HAP-1 (cell line): ENCODE measurements around the gene CEP250.
"Not testable (repeated sequence)": the region's sequence is repeated elsewhere in the genome, so short reads cannot be mapped to it uniquely, and the experiment has no call there.

ENCODE experiments used
- DNase-seq, 2 experiments: peaks; one replicate each; pipeline ENCODE4 v3.0.0-alpha.2; 2016 to 2020; ENCODE audit warnings: low spot score in 2 of 2
- H3K27me3 ChIP-seq: fragments of 250-450 bp; sonication (Bioruptor Pico); 2 replicates; pipeline ENCODE4 v1.5.1; 2020; ENCODE audit warnings: low read depth, mild to moderate bottlenecking, moderate library complexity
- H3K36me3 ChIP-seq: fragments of 250-450 bp; sonication (Bioruptor Pico); replicated peaks from 2 replicates; pipeline ENCODE4 v1.5.1; 2020; ENCODE audit warnings: mild to moderate bottlenecking
- H3K4me1 ChIP-seq: fragments of 250-450 bp; sonication (Bioruptor Pico); 2 replicates; pipeline ENCODE4 v1.5.1; 2020; ENCODE audit warnings: mild to moderate bottlenecking
- H3K4me3 ChIP-seq: fragments of 250-450 bp; sonication (Bioruptor Pico); 2 replicates; pipeline ENCODE4 v1.5.1; 2020; ENCODE audit warnings: mild to moderate bottlenecking, moderate library complexity
- H3K9me3 ChIP-seq: fragments of 250-450 bp; sonication (Bioruptor Pico); 2 replicates; pipeline ENCODE4 v1.5.1; 2020; ENCODE audit warnings: mild to moderate bottlenecking, moderate library complexity
- in situ Hi-C: fragments of 300-500 bp; cut with MboI; formaldehyde crosslinking; loops from 3 replicates; pipeline ENCODE4 v1.14.3; 2020; ENCODE audit warnings: low sequenced_read_pairs, inconsistent platforms, mixed read lengths

Gene CEP250

GRCh38 chr20:35510951-35511735 is 55.7 kb downstream of the CEP250 start:
- in situ Hi-C loops, result no loop called here
- Histone ChIP-seq H3K36me3 (peaks cover 56% of the 10 kb centered on the region), H3K4me3 (no peak overlapping the region), H3K9me3 (no peaks in the 10 kb centered on the region), H3K4me1 (no peaks in the 10 kb centered on the region), H3K27me3 (no peaks in the 10 kb centered on the region)
- no peak for DNase-seq

- Histone ChIP-seq H3K9me3 (no peaks in the 10 kb centered on the region), H3K4me3 (no peak overlapping the region), H3K4me1 (no peaks in the 10 kb centered on the region), H3K36me3 (peaks cover 56% of the 10 kb centered on the region), H3K27me3 (no peaks in the 10 kb centered on the region)
- in situ Hi-C loops, result no loop called here
- peak; percentile 25 to 47 for DNase-seq
Measured at GRCh38 chr20:35511814-35512420, 56.5 kb downstream of the CEP250 start.

GRCh38 chr20:35514371-35514932 is 59.1 kb downstream of the CEP250 start:
- in situ Hi-C loops, result no loop called here

GRCh38 chr20:35515341-35515740 is 59.9 kb downstream of the CEP250 start:
- Histone ChIP-seq H3K36me3 (peaks cover 31% of the 10 kb centered on the region), H3K4me3 (no peak overlapping the region), H3K4me1 (no peaks in the 10 kb centered on the region), H3K9me3 (no peaks in the 10 kb centered on the region), H3K27me3 (no peaks in the 10 kb centered on the region)
- in situ Hi-C loops, result no loop called here
- no peak for DNase-seq

More at GRCh38 chr20:35514371-35514932, 59.1 kb downstream of the CEP250 start:
- no peaks in the 10 kb centered on the region for H3K4me1 ChIP-seq
- H3K9me3 ChIP-seq, result no peaks in the 10 kb centered on the region
- no peaks in the 10 kb centered on the region for H3K27me3 ChIP-seq
- H3K36me3 ChIP-seq, result peaks cover 40% of the 10 kb centered on the region
- DNase-seq, result no peak
- H3K4me3 ChIP-seq, result no peak overlapping the region

- peaks cover 24% of the 10 kb centered on the region for H3K36me3 ChIP-seq
- no peaks in the 10 kb centered on the region for H3K27me3 ChIP-seq
- no peak for DNase-seq
- H3K9me3 ChIP-seq, result no peaks in the 10 kb centered on the region
- no peaks in the 10 kb centered on the region for H3K4me1 ChIP-seq
- no peak overlapping the region for H3K4me3 ChIP-seq
- in situ Hi-C loops, result no loop called here
Measured at GRCh38 chr20:35515949-35516645, 60.7 kb downstream of the CEP250 start.

- in situ Hi-C loops, result no loop called here
- Histone ChIP-seq H3K27me3 (no peaks in the 10 kb centered on the region), H3K9me3 (no peaks in the 10 kb centered on the region), H3K36me3 (peaks cover 14% of the 10 kb centered on the region), H3K4me3 (no peak overlapping the region), H3K4me1 (no peaks in the 10 kb centered on the region)
- DNase-seq, result no peak
Measured at GRCh38 chr20:35517125-35517524, 61.7 kb downstream of the CEP250 start.

GRCh38 chr20:35517767-35518166 is 62.4 kb downstream of the CEP250 start:
- DNase-seq, H3K4me3 ChIP-seq, H3K27me3 ChIP-seq, H3K4me1 ChIP-seq, in situ Hi-C loops, H3K36me3 ChIP-seq, H3K9me3 ChIP-seq: not testable (repeated sequence)

GRCh38 chr20:35518955-35519354 is 63.6 kb downstream of the CEP250 start:
- Histone ChIP-seq H3K27me3 (no peaks in the 10 kb centered on the region), H3K4me1 (no peaks in the 10 kb centered on the region), H3K4me3 (no peak overlapping the region), H3K9me3 (no peaks in the 10 kb centered on the region), H3K36me3 (no peaks in the 10 kb centered on the region; the same call in 1 of the 2 replicates)
- DNase-seq, result no peak
- in situ Hi-C loops, result no loop called here

GRCh38 chr20:35523298-35523888 is 68.0 kb downstream of the CEP250 start:
- H3K9me3 ChIP-seq, result no peaks in the 10 kb centered on the region
- H3K4me3 ChIP-seq, result no peak overlapping the region
- H3K27me3 ChIP-seq, result no peaks in the 10 kb centered on the region
- DNase-seq, result peak; percentile 13 to 68
- in situ Hi-C loops, result no loop called here
- H3K4me1 ChIP-seq, result no peaks in the 10 kb centered on the region
- H3K36me3 ChIP-seq, result no peaks in the 10 kb centered on the region

- Histone ChIP-seq H3K9me3 (no peaks in the 10 kb centered on the region), H3K4me1 (no peaks in the 10 kb centered on the region), H3K27me3 (no peaks in the 10 kb centered on the region), H3K36me3 (no peaks in the 10 kb centered on the region), H3K4me3 (no peak overlapping the region)
- no peak for DNase-seq
- in situ Hi-C loops, result no loop called here
Measured at GRCh38 chr20:35525639-35526038, 70.2 kb downstream of the CEP250 start.

GRCh38 chr20:35527122-35527769 is 71.8 kb downstream of the CEP250 start:
- no peaks in the 10 kb centered on the region for H3K9me3 ChIP-seq
- in situ Hi-C loops, result no loop called here
- no peak overlapping the region for H3K4me3 ChIP-seq
- H3K4me1 ChIP-seq, result no peaks in the 10 kb centered on the region
- H3K27me3 ChIP-seq, result no peaks in the 10 kb centered on the region
- no peaks in the 10 kb centered on the region for H3K36me3 ChIP-seq
- DNase-seq, result no peak

- Histone ChIP-seq H3K36me3 (no peaks in the 10 kb centered on the region), H3K9me3 (no peaks in the 10 kb centered on the region), H3K4me3 (no peak within 1 kb of the TSS), H3K27me3 (no peaks in the 10 kb centered on the region), H3K4me1 (no peaks in the 10 kb centered on the region)
- DNase-seq, result no peak
- in situ Hi-C loops, result no loop called here
Measured at GRCh38 chr20:35529552-35529951, 74.2 kb downstream of the CEP250 start, which contains the start of gene C20orf173. Gene C20orf173, minus strand, starts transcription at chr20:35529652. Its CDS starts 279 bp downstream, at chr20:35529373.

- H3K4me1 ChIP-seq, result peaks cover 9% of the 10 kb centered on the region
- no peaks in the 10 kb centered on the region for H3K9me3 ChIP-seq
- in situ Hi-C loops, result no loop called here
- peaks cover 10% of the 10 kb centered on the region for H3K36me3 ChIP-seq
- DNase-seq, result peak; percentile 67 to 87
- H3K27me3 ChIP-seq, result no peaks in the 10 kb centered on the region
- H3K4me3 ChIP-seq, result 0 out of 2 replicates have a peak overlapping the region, but pooled peaks have one; percentile 2
Measured at GRCh38 chr20:35539756-35540212, 84.4 kb downstream of the CEP250 start.
